ENCODE measurements around the gene SNX15.

SNX15 gene

DNA sequence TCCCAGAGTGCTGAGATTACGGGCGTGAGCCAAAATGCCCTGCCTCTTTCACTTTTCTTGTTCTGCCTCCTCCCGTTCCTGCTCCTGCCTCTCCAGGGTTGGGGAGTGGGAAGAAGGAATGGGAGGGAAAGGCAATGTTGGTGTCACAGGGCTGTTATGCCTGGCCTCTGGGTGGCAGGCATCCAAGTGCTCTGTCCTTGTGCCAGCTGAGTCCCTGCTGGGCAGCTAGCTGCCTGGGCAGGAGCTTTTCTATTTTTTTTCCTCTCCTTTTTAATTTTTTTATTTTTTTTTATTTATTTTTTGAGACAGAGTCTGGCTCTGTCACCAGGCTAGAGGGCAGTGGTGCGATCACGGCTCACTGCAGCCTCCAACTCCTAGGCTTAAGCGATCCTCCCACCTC, 9.7 kb downstream of the SNX15 start:
- Histone ChIP-seq H3K79me2 (ENCODE audit: insufficient read depth, low read length) (peaks cover 7% of the 10 kb centered on the region), H4K20me1 (ENCODE audit: insufficient read depth, low read length, poor library complexity, severe bottlenecking) (no peaks in the 10 kb centered on the region), H3K9ac (ENCODE audit: low read depth, low read length, poor library complexity, severe bottlenecking) (no peak overlapping the region), H3K9me3 (ENCODE audit: insufficient read depth, low read depth, low read length) (no peaks in the 10 kb centered on the region), H3K4me2 (ENCODE audit: low read depth, low read length, poor library complexity, severe bottlenecking) (no peak overlapping the region), H3K27me3 (ENCODE audit: insufficient read depth, low read length, poor library complexity, severe bottlenecking) (no peaks in the 10 kb centered on the region), H2AFZ (ENCODE audit: low read length) (no peak overlapping the region), H3K4me3 (ENCODE audit: low read length, poor library complexity, severe bottlenecking) (no peak overlapping the region), H3F3A (ENCODE audit: low read depth) (peaks cover 6% of the 10 kb centered on the region; the same call in 1 of the 2 replicates), H3K9me2 (replicated peaks; ENCODE audit: low read depth, low read length) (no peaks in the 10 kb centered on the region), H3K4me1 (ENCODE audit: insufficient read depth, low read length, poor library complexity, severe bottlenecking) (peaks cover 7% of the 10 kb centered on the region), H3K36me3 (ENCODE audit: insufficient read depth, low read length) (no peaks in the 10 kb centered on the region; the same call in 1 of the 2 replicates)
- TF ChIP-seq, protein P1, sequence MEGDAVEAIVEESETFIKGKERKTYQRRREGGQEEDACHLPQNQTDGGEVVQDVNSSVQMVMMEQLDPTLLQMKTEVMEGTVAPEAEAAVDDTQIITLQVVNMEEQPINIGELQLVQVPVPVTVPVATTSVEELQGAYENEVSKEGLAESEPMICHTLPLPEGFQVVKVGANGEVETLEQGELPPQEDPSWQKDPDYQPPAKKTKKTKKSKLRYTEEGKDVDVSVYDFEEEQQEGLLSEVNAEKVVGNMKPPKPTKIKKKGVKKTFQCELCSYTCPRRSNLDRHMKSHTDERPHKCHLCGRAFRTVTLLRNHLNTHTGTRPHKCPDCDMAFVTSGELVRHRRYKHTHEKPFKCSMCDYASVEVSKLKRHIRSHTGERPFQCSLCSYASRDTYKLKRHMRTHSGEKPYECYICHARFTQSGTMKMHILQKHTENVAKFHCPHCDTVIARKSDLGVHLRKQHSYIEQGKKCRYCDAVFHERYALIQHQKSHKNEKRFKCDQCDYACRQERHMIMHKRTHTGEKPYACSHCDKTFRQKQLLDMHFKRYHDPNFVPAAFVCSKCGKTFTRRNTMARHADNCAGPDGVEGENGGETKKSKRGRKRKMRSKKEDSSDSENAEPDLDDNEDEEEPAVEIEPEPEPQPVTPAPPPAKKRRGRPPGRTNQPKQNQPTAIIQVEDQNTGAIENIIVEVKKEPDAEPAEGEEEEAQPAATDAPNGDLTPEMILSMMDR (conservative IDR thresholded peaks at IDR 0.05; ENCODE audit: low read length) = no peak
- TF ChIP-seq EZH2phosphoT487 (IDR thresholded peaks at IDR 0.05; ENCODE audit: borderline replicate concordance) = no peak

DNA sequence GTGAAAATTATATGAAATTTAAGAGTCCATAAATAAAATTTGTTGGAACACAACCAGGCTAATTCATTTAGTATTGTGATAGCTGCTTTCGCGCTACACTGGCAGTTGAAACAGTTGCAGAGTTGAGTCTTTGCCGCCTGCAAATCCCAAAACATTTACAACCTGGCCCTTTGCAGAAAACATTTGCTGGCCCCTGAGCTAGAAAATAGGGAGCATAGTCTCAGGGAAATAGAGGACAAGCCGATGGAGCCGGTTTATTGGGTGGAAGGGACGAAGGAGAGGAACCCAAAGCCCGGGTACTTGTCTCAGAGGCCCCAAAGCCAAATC, 13.2 kb downstream of the SNX15 start:
- Histone ChIP-seq H2AFZ (ENCODE audit: low read length) (peak overlapping the region; percentile 82), H3K36me3 (ENCODE audit: insufficient read depth, low read length) (no peaks in the 10 kb centered on the region; the same call in 1 of the 2 replicates), H3K27me3 (ENCODE audit: insufficient read depth, low read length, poor library complexity, severe bottlenecking) (no peaks in the 10 kb centered on the region), H3K9me2 (replicated peaks; ENCODE audit: low read depth, low read length) (no peaks in the 10 kb centered on the region), H3K9ac (ENCODE audit: low read depth, low read length, poor library complexity, severe bottlenecking) (peak overlapping the region; percentile 81), H3K4me2 (ENCODE audit: low read depth, low read length, poor library complexity, severe bottlenecking) (peak overlapping the region; percentile 77), H3K4me1 (ENCODE audit: insufficient read depth, low read length, poor library complexity, severe bottlenecking) (peaks cover 30% of the 10 kb centered on the region), H3K79me2 (ENCODE audit: insufficient read depth, low read length) (peaks cover 39% of the 10 kb centered on the region), H4K20me1 (ENCODE audit: insufficient read depth, low read length, poor library complexity, severe bottlenecking) (peaks cover 14% of the 10 kb centered on the region), H3F3A (ENCODE audit: low read depth) (peaks cover 6% of the 10 kb centered on the region; the same call in 1 of the 2 replicates), H3K9me3 (ENCODE audit: insufficient read depth, low read depth, low read length) (no peaks in the 10 kb centered on the region), H3K4me3 (ENCODE audit: low read length, poor library complexity, severe bottlenecking) (peak overlapping the region; percentile 82)
- TF ChIP-seq, protein P1 (conservative IDR thresholded peaks at IDR 0.05; ENCODE audit: low read length) = no peak
- TF ChIP-seq EZH2phosphoT487 (IDR thresholded peaks at IDR 0.05; ENCODE audit: borderline replicate concordance) = no peak

DNA sequence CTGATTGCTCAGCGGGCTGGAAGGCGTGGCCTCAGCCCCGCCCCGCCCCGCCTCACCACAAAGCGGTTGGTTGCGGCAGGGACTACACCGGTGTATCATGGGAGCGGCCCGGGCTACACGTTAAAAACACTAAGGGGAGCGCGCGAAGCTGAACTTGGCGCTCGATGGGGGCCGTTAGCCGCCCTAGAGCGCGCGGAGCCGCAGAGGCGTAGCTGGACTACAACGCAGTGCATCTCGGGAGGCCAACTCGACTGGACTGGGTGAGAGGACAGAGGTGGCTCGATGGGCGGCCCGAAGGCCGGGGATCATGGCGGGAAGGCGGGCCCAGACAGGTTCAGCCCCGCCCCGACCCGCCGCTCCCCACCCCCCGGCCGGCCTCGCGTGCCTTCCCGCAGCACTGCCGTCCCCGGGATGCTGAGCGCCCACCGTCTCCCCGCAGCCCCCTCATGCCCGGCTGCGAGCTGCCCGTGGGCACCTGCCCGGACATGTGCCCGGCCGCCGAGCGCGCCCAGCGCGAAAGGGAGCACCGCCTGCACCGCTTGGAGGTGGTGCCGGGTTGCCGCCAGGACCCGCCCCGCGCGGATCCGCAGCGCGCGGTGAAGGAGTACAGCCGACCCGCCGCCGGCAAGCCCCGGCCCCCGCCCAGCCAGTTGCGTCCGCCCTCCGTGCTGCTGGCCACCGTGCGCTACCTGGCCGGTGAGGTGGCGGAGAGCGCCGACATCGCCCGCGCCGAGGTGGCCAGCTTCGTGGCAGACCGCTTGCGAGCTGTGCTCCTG, 13.8 kb downstream of the SNX15 start, which contains the start of gene SAC3D1:
SAC3D1 (plus strand) TSS at position 364 of the 776 bp plus-strand sequence; CDS start at position 447, 83 bp downstream.
- H3K4me2 ChIP-seq (ENCODE audit: low read depth, low read length, poor library complexity, severe bottlenecking) = peak within 1 kb of the TSS; percentile 77
- H3K9me2 ChIP-seq (replicated peaks; ENCODE audit: low read depth, low read length) = no peaks in the 10 kb centered on the region
- peaks cover 39% of the 10 kb centered on the region for H3K79me2 ChIP-seq (ENCODE audit: insufficient read depth, low read length)
- no peaks in the 10 kb centered on the region for H3K9me3 ChIP-seq (ENCODE audit: insufficient read depth, low read depth, low read length)
- no peaks in the 10 kb centered on the region for H3K27me3 ChIP-seq (ENCODE audit: insufficient read depth, low read length, poor library complexity, severe bottlenecking)
- H3K9ac ChIP-seq (ENCODE audit: low read depth, low read length, poor library complexity, severe bottlenecking) = peak within 1 kb of the TSS; percentile 81
- peaks cover 14% of the 10 kb centered on the region for H4K20me1 ChIP-seq (ENCODE audit: insufficient read depth, low read length, poor library complexity, severe bottlenecking)
- H3K4me3 ChIP-seq (ENCODE audit: low read length, poor library complexity, severe bottlenecking) = peak within 1 kb of the TSS; percentile 82
- peak within 1 kb of the TSS; percentile 82 for H2AFZ ChIP-seq (ENCODE audit: low read length)
- H3K36me3 ChIP-seq (ENCODE audit: insufficient read depth, low read length) = no peaks in the 10 kb centered on the region; the same call in 1 of the 2 replicates
- H3K4me1 ChIP-seq (ENCODE audit: insufficient read depth, low read length, poor library complexity, severe bottlenecking) = peaks cover 30% of the 10 kb centered on the region
- TF ChIP-seq, protein P1 (conservative IDR thresholded peaks at IDR 0.05; ENCODE audit: low read length) = no peak
- no peak for TF ChIP-seq EZH2phosphoT487 (IDR thresholded peaks at IDR 0.05; ENCODE audit: borderline replicate concordance)
- peaks cover 6% of the 10 kb centered on the region; the same call in 1 of the 2 replicates for H3F3A ChIP-seq (ENCODE audit: low read depth)

Measured in Loucy (cell line).